ENCODE data around the gene ADRA2C. TPM values are rescaled to one million over a fixed set of nuclear protein-coding genes. Genes with fewer than 3 reads are reported as not detected.

ADRA2C gene
- total and polyA plus RNA-seq, 4 donors: 9.6 to 72.2 (median 42.7) TPM

DNA sequence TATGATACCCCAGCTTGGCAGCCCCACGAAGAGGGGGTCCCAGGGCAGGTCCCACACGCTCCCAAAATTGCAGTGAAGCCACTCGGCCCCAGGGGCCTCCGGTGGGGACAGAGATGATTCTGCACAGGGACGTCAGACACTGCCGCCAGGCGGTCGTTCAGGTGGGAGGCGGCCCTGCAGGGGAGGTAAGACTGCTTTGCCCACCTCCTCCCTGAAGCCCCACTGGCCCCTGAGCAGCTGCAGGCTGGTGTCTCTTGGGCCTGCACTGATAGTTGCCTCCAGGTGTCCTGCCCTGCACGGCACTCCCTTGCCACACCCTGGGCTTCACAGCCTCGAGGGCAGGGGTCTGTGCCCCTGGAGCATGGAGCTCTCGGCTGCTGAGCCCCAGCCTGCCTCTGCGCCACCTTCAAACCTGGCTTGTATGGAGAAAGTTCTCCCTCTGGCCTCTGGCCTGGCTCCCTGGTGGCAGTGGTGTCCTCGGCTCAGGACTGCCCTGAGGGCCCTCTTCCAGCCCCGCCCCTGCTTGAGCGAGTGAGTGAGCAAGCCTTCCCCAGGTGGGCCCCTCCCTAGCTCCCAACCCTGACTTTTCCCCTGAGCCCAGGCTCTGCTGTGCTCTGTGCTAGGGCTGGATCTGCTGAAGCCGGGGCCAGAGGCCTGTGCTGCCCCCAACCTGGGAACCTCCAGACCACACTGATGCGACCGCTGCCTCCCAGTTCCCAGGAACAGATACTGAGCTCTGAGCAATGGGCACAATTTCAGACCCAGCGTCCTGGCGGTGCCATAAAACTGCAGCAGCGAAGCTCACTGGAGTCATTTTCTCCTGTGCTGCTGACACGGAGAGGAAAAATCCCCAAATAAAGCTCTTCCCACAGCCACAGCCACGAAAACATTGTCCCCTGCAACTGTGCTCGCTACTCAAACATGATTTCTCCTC is 16.1 kb downstream of the ADRA2C start:
- Histone ChIP-seq H3K4me3 (ENCODE audit: low read length in 2 of 2) (no peak overlapping the region), H3K27me3 (ENCODE audit: control insufficient read depth in 1 of 2, insufficient read depth in 2 of 2, low read length in 1 of 2) (no peaks in the 10 kb centered on the region), H3K36me3 (ENCODE audit: control insufficient read depth in 1 of 2, insufficient read depth in 2 of 2, low read length in 1 of 2) (no peaks in the 10 kb centered on the region), H3K27ac (ENCODE audit: low read depth in 1 of 2, low read length in 2 of 2) (no peak overlapping the region), H3K9me3 (ENCODE audit: control insufficient read depth, low read length) (no peaks in the 10 kb centered on the region), H3K4me1 (ENCODE audit: control insufficient read depth in 1 of 2, insufficient read depth in 2 of 2, low read length in 2 of 2) (no peaks in the 10 kb centered on the region)
- DNase-seq (no peak), ATAC-seq (ENCODE audit: low FRiP score) (no peak)
- WGBS, 2 donors: 79 to 83% methylated on average over 25 of the region's 25 CpGs
- intact Hi-C loops (cut with DNase I): loop anchor here in 1 of 2 donors (10.0 kb wide), 1 partner anchor 217 kb away; no protein-coding TSS in a partner anchor

DNA sequence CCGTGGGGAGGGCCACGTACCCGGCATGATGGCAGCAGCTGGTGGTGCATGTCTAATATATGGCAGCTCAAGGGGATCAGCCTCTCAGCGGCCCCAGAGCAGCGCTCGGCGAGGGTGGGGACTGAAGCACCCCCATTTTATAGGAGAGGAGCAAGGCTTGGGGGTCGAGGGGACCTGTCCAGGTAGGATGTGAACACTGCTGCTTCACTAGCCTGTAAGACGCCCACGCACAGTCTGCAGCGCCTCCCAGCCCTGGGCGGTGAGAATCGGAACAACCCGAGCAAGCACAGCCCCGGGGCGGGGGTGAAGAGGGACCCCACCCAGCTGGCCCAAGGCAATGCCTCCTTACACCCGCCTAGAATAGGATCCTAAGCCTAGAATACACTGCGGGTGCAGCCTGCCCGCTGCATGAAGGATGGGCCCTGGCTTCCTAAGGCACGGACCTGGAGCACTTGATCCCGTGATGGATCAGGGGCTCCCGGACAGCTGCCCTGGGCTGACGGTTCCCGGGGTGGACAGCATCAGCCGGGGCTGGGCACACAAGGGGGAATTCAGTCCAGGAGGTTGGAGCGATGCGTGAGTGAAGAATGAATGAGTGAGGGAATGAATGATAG is 17.6 kb downstream of the ADRA2C start:
- no peak for ATAC-seq (ENCODE audit: low FRiP score)
- 36 to 42% methylated on average over 27 of the region's 27 CpGs for WGBS, 2 donors
- H3K4me3 ChIP-seq (ENCODE audit: low read length in 2 of 2): no peak overlapping the region
- H3K4me1 ChIP-seq (ENCODE audit: control insufficient read depth in 1 of 2, insufficient read depth in 2 of 2, low read length in 2 of 2): no peaks in the 10 kb centered on the region
- intact Hi-C loops (cut with DNase I): loop anchor here in 1 of 2 donors (10.0 kb wide), 1 partner anchor 219 kb away; no protein-coding TSS in a partner anchor
- H3K27ac ChIP-seq (ENCODE audit: low read depth in 1 of 2, low read length in 2 of 2): no peak overlapping the region
- DNase-seq: no peak
- no peaks in the 10 kb centered on the region for H3K36me3 ChIP-seq (ENCODE audit: control insufficient read depth in 1 of 2, insufficient read depth in 2 of 2, low read length in 1 of 2)
- no peaks in the 10 kb centered on the region for H3K9me3 ChIP-seq (ENCODE audit: control insufficient read depth, low read length)
- H3K27me3 ChIP-seq (ENCODE audit: control insufficient read depth in 1 of 2, insufficient read depth in 2 of 2, low read length in 1 of 2): no peaks in the 10 kb centered on the region

DNA sequence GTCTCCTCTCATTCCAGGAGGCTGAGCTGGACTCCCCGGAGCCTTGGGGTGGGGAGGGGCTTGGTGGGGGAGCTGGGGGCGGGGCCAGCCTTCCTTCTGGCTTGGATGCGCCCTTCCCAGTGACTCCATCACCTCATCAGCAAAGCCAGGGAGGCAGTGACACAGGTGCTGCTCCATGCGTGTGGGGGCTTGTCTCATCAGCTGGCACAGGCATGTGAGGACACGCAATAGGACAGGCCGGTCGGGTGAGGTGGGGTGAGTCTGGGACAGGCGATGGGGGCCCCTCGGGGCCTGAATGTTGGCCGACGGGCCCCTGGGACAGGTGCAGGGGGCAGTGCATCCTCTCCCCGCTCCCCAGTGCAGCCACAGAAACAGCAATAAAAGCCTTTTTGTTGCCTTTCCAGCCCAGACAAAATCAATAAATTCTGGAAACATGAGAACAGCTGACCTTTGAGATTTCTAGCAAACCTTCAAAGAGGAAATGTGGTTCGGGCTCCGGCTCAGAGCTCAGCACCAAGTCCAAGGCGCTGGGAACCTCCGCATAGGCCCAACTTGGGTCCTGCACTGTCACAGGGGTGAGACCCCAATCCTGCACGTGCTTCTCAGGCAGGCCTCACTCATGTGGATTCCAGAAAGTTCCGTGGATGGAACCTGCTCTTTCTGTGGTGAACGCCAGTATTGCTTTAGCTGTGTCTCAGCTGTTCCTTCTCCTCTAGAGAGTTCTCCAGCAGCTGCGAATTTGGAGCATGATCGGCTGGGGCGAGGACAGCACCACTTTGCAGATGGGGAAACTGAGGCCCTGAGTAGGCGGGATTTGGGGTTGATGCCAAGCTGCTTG is 18.5 kb downstream of the ADRA2C start:
- ATAC-seq (ENCODE audit: low FRiP score) (no peak), DNase-seq (no peak)
- Histone ChIP-seq H3K9me3 (ENCODE audit: control insufficient read depth, low read length) (no peaks in the 10 kb centered on the region), H3K27me3 (ENCODE audit: control insufficient read depth in 1 of 2, insufficient read depth in 2 of 2, low read length in 1 of 2) (no peaks in the 10 kb centered on the region), H3K27ac (ENCODE audit: low read depth in 1 of 2, low read length in 2 of 2) (no peak overlapping the region), H3K4me3 (ENCODE audit: low read length in 2 of 2) (no peak overlapping the region), H3K4me1 (ENCODE audit: control insufficient read depth in 1 of 2, insufficient read depth in 2 of 2, low read length in 2 of 2) (no peaks in the 10 kb centered on the region), H3K36me3 (ENCODE audit: control insufficient read depth in 1 of 2, insufficient read depth in 2 of 2, low read length in 1 of 2) (no peaks in the 10 kb centered on the region)
- intact Hi-C loops (cut with DNase I): loop anchor here in 1 of 2 donors (10.0 kb wide), 1 partner anchor 220 kb away; no protein-coding TSS in a partner anchor
- 72% methylated on average over 23 of the region's 23 CpGs for WGBS, 2 donors

DNA sequence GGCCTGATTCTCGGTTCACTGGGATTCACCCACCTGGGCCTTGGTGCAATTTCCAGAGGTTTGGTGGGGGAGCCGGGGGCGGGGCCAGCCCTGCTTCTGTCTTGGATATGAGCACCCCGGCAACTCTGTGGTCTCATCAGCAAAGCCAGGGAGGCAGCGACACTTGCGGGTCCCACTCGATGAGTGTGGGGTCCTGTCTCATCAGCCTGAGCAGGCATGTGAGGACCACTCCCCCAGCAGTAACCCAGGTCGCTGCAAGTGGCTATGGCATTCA is 19.0 kb downstream of the ADRA2C start:
- Histone ChIP-seq H3K27me3 (ENCODE audit: control insufficient read depth in 1 of 2, insufficient read depth in 2 of 2, low read length in 1 of 2) (no peaks in the 10 kb centered on the region), H3K4me1 (ENCODE audit: control insufficient read depth in 1 of 2, insufficient read depth in 2 of 2, low read length in 2 of 2) (no peaks in the 10 kb centered on the region), H3K36me3 (ENCODE audit: control insufficient read depth in 1 of 2, insufficient read depth in 2 of 2, low read length in 1 of 2) (no peaks in the 10 kb centered on the region), H3K9me3 (ENCODE audit: control insufficient read depth, low read length) (no peaks in the 10 kb centered on the region), H3K4me3 (ENCODE audit: low read length in 2 of 2) (no peak overlapping the region), H3K27ac (ENCODE audit: low read depth in 1 of 2, low read length in 2 of 2) (no peak overlapping the region)
- 84 to 92% methylated on average over 8 of the region's 8 CpGs for WGBS, 2 donors
- intact Hi-C loops (cut with DNase I): loop anchor here in 1 of 2 donors (10.0 kb wide), 1 partner anchor 220 kb away; no protein-coding TSS in a partner anchor
- ATAC-seq (ENCODE audit: low FRiP score) (no peak), DNase-seq (no peak)

DNA sequence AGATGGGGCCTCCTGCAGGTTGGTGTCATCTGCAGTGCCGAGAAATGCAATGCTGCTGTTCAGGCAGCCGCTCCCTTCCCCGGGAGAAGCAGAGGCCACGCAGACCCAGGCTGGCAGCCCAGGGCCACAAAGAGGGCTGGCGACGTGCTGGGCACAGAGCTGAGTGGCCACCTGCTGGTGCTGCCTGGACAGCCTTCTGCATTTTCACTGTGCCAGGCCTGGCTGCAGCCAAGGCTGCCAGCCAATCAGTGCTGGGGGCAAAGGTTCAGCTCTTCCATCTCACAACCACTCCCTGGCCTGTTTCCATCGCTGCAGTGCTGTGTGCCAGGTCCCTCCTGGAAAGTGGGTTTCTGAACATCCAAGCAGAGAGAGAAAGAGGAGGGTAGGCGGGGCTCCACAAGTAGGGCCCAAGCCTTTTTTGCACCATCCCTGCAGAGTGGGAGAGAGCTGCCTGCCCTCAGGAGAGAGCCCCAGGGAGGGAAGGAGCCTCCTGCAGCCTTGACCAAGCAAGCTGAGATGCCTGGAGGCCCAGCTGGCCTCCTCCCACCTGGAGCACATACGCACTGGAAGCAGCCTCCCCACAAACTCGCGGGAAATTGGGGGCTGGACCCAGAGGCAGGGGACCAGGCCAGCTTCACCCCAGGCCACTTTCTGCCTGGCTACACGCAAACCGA is 20.1 kb downstream of the ADRA2C start:
- Histone ChIP-seq H3K27me3 (ENCODE audit: control insufficient read depth in 1 of 2, insufficient read depth in 2 of 2, low read length in 1 of 2) (no peaks in the 10 kb centered on the region), H3K4me1 (ENCODE audit: control insufficient read depth in 1 of 2, insufficient read depth in 2 of 2, low read length in 2 of 2) (no peaks in the 10 kb centered on the region), H3K27ac (ENCODE audit: low read depth in 1 of 2, low read length in 2 of 2) (no peak overlapping the region), H3K36me3 (ENCODE audit: control insufficient read depth in 1 of 2, insufficient read depth in 2 of 2, low read length in 1 of 2) (no peaks in the 10 kb centered on the region), H3K9me3 (ENCODE audit: control insufficient read depth, low read length) (no peaks in the 10 kb centered on the region), H3K4me3 (ENCODE audit: low read length in 2 of 2) (no peak overlapping the region)
- no peak for DNase-seq
- no peak for ATAC-seq (ENCODE audit: low FRiP score)
- WGBS, 2 donors: 58 to 64% methylated on average over 13 of the region's 13 CpGs
- intact Hi-C loops (cut with DNase I): loop anchor here in 1 of 2 donors (10.0 kb wide), 1 partner anchor 222 kb away; no protein-coding TSS in a partner anchor

DNA sequence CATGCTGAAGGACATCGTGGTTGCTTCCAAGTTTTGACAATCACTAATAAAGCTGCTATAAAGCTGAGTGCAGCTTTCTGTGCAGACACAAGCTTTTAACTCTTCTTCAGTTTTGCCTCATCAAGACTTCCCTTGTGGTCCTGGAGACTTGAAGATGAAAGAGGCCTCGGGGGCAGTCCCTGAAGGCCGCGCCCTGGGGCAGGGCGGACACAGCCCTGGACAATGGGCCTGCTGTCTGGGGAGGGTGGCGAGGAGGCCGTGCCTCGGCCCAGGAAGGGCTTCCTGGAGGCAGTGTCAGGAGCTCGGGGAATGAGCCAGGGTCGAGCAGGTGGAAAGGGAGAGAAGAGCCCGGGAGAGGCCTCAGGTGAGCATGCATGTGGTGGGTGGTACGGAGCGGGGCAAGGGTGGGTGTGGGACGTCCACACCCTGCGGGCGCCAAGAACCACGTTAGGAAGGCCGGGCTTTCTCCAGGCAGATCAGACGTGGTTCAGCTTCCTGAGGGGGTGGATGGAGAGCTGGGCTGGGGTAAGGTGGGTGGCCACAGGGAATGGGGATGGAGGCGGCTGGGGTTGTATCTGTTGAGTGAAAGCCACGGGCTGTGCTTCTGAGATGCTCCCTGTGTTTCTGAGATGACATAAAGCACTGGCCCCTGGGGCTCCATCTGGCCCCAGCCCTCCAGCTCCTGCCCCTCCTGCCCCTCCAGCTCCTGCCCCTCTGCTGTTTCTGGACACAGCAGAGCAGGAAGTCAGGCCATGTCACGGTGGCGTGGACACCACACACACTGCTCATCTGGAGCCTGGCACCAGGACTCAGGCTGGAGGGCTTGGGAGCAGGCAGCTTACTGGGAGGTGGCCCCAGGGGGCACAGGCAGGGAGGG is 21.5 kb downstream of the ADRA2C start:
- ATAC-seq (ENCODE audit: low FRiP score) (no peak), DNase-seq (no peak)
- intact Hi-C loops (cut with DNase I): loop anchor here in 1 of 2 donors (10.0 kb wide), 1 partner anchor 223 kb away; no protein-coding TSS in a partner anchor
- WGBS, 2 donors: 81 to 85% methylated on average over 23 of the region's 23 CpGs
- Histone ChIP-seq H3K4me3 (ENCODE audit: low read length in 2 of 2) (no peak overlapping the region), H3K36me3 (ENCODE audit: control insufficient read depth in 1 of 2, insufficient read depth in 2 of 2, low read length in 1 of 2) (no peaks in the 10 kb centered on the region), H3K27me3 (ENCODE audit: control insufficient read depth in 1 of 2, insufficient read depth in 2 of 2, low read length in 1 of 2) (no peaks in the 10 kb centered on the region), H3K4me1 (ENCODE audit: control insufficient read depth in 1 of 2, insufficient read depth in 2 of 2, low read length in 2 of 2) (no peaks in the 10 kb centered on the region), H3K9me3 (ENCODE audit: control insufficient read depth, low read length) (no peaks in the 10 kb centered on the region), H3K27ac (ENCODE audit: low read depth in 1 of 2, low read length in 2 of 2) (no peak overlapping the region)

DNA sequence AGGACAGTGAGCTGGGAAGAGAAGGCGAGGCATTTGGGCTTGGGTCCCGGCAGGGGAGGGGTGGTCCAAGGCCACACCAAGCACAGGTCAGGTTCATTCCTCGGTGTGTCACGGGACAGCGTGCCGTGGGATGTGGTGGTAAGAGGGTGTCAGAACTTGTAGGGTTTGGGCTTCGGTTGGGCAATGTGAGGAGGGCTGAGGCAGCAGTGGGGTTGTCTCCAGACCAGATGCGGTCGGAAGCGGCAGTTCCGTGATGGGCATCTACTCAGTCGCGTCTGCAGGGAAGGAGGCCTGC is 22.1 kb downstream of the ADRA2C start:
- DNase-seq: no peak

More for the DNA sequence above, 22.1 kb downstream of the ADRA2C start:
- no peak for ATAC-seq (ENCODE audit: low FRiP score)
- no peak overlapping the region for H3K27ac ChIP-seq (ENCODE audit: low read depth in 1 of 2, low read length in 2 of 2)
- 80 to 92% methylated on average over 13 of the region's 13 CpGs for WGBS, 2 donors
- intact Hi-C loops (cut with DNase I): loop anchor here in 1 of 2 donors (10.0 kb wide), 1 partner anchor 224 kb away; no protein-coding TSS in a partner anchor
- H3K4me3 ChIP-seq (ENCODE audit: low read length in 2 of 2): no peak overlapping the region
- peaks cover under 1% of the 10 kb centered on the region for H3K9me3 ChIP-seq (ENCODE audit: control insufficient read depth, low read length)
- no peaks in the 10 kb centered on the region for H3K4me1 ChIP-seq (ENCODE audit: control insufficient read depth in 1 of 2, insufficient read depth in 2 of 2, low read length in 2 of 2)
- no peaks in the 10 kb centered on the region for H3K36me3 ChIP-seq (ENCODE audit: control insufficient read depth in 1 of 2, insufficient read depth in 2 of 2, low read length in 1 of 2)
- H3K27me3 ChIP-seq (ENCODE audit: control insufficient read depth in 1 of 2, insufficient read depth in 2 of 2, low read length in 1 of 2): no peaks in the 10 kb centered on the region
